GM19238 (cell line): Measurements from ENCODE around the gene OAS1.

Experiments used
- DNase-seq: peaks from one replicate; pipeline ENCODE4 v3.0.0; 2011; ENCODE audit warnings: low spot score; ENCODE audit not compliant: insufficient read length

Gene OAS1

DNA sequence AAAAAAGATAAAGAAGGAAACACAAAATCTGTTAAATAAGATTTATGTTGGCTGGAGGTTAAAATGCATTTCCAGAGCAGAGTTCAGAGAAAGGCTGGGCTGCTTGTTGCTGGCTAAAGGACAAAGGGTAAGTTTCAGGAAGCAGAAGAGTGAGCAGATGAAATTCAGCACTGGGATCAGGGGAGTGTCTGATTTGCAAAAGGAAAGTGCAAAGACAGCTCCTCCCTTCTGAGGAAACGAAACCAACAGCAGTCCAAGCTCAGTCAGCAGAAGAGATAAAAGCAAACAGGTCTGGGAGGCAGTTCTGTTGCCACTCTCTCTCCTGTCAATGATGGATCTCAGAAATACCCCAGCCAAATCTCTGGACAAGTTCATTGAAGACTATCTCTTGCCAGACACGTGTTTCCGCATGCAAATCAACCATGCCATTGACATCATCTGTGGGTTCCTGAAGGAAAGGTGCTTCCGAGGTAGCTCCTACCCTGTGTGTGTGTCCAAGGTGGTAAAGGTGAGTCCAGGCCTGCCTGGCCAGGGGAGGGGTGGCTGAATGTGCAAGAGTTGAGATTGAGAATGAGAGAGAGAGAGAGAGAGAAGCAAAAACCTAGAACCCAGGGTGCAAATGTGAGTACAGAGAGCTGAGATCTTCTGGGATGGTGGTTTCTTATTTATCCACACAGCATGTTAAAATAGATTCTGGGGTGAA is at the start of gene OAS1:
Gene OAS1 (plus strand): TSS at position 251 of the 703 bp plus-strand sequence. CDS start 78 bp downstream, at position 329.
- DNase-seq: peak; percentile 60

DNA sequence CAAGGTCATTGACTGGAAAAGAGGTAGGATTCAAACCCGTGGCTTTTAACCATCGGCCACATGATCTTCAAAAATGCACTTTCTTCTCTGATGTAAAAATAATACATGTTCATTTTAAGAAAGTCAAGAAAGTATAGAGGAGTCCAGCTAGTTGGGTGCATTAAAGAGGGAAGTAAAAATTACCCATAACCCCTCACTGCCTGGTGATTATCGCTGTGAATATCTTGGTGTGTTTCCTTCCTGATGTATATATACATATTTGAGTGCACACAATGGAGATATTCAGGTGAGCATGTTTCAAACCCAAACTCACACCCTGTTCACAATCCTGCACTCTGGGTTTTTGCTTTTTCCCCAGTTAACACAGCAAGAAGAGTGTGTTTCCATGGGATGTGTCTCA is 47.5 kb upstream of the OAS1 start:
- DNase-seq: no peak

DNA sequence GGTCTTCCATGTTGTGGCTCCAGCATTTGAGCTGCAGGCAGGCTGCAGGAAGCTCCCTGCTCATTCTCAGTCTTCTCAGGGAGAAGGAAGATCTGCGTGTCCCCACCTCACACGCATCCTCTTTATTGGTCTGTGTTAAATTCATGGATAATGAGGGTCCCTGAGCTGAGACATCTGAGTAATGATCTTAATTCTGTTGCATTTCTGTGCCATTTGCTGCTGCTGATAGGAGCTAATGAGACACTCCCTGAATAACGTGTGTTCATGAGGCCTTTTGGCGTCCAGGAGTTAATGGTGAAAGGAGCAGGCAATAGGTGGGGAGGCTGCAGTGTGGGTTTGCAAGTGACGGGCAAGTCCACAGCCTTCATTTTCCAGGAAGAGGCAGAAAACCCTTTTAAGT is 46.6 kb upstream of the OAS1 start:
- no peak for DNase-seq

DNA sequence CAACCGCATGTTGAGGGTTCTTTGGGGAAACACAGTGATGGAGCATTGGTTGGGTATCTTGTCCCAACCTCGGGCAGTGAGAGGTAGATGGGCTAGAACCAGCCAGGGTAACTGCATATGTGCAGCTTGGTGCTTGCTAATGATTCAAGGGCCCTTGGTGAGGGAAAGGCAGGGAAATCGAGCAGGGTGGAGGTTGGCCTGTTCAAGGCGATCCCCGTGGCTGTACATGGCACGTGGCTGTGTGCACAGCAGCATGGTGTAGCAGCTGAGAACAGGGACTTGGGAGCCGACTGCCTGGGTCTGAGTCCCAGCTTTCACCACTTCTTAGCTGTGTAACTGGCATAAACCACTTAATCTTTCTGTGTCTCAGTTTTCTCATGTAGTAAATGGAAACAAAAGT is 45.5 kb upstream of the OAS1 start:
- no peak for DNase-seq

DNA sequence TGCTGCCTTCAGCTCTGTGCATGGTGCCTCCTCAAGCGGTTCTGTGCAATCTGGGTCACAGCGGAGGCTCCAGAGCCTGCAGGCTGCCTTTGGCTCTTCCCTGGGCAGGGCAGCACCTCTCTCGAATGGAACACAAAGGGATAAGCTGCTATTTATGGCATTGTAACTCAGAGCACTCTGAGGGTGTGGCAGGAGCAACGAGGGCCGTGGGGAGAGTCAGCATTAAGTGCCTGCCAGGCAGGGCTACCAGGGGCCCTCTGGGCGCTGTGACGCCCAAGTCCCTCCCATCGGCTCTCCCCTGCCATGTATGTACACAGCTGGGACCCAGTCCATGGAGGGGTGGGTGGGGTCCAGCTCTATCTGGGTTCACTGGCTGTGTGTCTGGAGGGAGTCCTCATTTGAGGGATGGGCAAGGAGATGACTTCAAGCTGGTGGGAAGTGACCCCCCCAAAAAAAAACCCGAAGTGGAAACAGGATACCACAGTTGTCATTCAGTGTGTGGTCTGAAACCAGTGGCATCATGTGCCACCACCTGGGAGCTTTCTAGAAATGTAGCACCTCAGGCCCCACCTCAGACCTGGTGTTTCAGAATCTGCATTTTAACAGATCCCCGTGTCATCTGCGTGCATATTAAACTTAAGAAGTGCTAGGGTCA is 44.0 kb upstream of the OAS1 start:
- DNase-seq: no peak

DNA sequence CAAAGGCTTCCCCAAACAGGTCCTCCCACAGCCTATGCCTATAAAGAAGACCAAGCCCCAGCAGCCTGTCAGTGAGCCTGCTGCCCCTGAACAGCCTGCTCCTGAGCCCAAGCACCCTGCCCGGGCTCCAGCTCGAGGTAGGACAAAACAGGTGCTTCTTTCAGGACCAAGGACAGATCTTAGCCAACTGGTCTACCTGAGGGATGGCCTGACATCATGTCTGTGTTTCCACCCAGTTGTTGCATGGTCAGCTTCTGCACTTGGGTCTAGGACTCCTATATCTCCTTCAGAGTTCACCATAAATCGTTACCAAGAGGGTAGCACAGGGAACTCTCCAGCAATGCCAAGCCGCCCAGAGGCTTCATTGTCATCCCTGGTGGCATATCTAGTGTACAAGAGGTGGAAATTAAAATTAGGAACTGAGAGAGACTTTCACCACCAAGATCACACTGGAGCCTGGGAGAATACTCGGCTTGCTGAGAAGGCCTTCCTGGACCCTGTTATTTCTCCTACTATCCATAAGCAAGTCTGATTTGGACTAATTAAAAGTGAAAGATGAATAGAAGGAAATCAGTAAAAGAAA is 38.2 kb upstream of the OAS1 start:
- DNase-seq: no peak

DNA sequence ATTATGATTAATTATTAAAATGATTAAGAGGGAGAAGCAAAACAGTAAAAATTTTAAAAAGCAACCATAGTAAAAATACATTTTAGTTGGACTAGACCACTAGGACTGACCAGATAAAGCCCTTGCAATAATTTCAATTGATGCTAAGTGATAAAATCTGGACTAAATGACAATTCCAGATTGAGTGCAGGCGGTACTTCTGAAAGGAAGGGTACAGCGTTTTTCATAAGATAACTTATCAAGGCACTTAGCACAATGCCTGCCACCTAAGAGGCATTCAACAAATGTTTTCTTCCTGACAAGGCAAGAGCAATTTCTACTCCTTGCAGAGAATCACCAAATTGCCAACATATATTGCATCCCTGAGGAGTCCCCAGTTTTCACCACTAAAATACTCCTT is 37.7 kb upstream of the OAS1 start:
- no peak for DNase-seq

DNA sequence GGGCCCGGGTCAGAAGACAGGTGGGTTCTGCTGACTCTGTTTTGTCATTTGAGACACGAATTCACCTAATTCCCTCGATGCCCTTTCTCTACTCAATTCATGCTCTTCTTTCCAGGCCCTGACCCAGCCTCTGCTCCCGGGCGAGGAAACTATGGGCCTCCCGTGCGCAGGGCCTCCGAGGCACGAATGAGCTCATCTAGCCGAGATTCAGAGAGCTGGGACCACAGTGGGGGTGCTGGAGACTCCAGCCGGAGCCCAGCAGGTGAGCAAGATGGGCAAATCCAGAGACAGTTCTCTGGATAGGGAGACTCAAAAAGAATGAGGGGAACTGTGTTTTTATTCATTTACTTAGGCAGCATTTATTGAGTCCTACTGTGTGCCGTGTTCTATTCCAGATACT is 37.0 kb upstream of the OAS1 start:
- no peak for DNase-seq

DNA sequence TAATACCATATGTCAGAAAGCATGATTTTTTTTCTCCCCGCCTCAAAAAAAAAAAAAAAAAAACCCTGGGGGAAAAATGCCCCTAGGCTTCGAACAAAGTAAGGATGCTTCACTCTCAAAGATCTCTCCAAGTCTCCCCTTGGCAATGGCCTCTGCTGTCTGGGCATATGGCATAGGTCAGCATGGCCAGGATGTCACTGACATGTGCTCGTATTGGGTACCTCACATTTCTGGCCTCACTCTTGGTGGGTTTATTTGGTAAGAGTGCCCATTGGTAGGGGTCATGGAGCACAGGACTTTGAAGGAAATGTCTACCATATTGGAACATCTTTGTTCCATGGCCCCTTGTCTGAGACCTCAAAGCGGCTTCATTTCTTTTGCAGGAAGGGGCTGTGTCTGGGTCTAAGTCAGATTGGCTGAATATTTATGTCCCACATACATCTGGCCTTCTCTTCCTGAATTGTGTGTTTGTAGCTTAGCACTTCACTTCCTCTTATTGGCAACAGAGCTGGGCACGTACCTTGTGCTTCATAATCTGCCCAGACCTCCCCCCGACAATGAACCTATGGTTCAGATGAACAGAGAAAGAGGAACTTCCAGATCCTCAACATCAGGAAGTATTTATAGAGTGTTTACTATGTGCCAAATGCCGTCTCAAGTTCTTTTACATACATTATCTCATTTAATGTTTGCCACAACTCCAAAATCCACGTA is 36.3 kb upstream of the OAS1 start:
- DNase-seq: no peak

DNA sequence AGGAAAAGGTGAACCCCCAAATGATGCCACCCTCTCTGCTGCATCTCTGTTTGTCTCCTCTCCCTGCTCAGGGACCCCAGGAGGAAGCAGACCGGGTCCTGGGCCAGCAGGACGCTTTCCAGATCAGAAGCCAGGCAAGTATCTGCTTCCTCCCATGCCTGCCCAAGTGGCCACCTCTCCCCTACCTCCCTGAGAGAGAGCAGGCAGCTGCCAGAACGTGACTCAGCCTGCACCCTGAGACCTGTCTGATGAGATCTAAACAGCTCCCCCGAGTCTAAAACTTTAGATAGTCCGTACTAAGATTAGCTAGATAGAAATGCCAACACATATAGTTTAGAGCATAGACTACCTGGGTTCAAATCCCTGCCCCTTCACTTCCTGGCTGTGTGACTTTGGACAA is 31.2 kb upstream of the OAS1 start:
- no peak for DNase-seq

DNA sequence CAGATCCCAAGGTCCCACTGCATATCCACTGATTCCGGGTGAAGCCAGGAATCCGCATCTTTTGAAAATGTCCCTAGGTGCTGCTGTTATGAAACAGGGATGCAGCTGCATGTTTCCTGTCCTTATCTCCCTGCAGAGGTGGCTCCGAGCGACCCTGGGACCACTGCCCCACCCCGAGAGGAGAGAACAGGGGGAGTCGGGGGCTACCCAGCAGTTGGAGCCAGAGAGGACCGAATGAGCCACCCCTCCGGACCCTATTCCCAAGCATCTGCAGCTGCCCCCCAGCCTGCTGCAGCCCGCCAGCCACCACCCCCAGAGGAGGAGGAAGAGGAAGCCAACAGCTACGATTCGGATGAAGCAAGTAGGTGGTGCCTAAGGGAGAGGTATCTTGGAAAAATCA is 30.3 kb upstream of the OAS1 start:
- no peak for DNase-seq

DNA sequence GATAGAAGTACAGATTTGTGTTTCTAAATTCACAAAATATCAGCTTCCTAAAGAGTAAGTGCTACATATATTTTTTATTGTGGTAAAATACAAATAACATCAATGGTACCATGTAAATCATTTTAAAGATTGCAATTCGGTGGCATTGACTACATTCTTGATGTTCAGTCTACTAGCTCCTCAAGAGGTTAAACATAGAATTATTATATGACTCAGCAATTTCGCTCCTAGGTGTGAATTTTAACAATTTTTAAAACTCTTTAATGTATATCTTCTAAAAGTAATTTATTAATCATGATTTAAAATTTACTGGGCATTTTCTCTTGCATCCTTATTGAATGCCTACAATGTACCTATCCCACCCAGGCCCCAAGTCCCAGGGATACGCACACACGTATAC is 29.8 kb upstream of the OAS1 start:
- no peak for DNase-seq

DNA sequence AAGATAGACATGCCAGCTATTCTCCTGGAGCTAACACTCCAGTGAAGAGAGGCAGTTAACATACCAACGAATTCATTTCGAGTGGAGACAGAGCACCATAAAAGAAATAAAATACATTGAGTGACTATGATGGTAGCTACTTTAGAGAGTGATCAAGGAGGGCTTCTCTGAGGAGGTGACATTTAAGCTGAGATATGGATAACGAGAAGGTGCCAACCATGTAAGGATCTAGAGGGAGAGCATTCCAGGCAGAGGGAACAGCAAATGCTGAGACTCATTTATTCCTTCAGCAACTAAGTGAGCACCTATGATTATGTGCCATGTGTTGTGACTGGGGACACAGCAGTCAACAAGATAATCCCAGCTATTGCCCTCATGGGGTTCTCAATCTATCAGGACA is 28.3 kb upstream of the OAS1 start:
- no peak for DNase-seq

DNA sequence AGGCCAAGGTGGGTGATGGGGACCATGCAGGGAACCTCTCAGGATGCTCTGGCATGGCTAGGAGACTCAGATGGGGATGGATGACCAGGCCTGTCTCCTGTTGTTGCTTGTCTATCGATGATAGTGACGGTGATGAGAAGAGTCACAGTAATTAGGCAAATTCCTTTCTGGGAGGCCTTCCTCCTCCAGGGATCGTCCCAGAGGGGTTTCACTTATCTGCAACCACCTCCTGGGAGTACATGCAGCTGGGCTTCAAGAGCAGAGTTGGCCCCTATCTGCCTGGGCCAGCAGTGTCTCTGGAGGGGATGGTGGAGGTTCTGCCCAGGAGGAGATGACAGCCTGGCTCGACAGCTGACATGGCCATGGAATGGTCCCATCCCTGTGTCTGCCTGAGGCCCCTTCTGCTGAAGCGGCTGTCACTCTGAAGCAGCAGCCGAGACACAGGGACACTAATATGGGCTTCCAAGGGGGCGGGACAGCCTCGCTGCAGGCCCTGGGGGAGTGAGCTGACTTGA is 27.5 kb upstream of the OAS1 start:
- no peak for DNase-seq

DNA sequence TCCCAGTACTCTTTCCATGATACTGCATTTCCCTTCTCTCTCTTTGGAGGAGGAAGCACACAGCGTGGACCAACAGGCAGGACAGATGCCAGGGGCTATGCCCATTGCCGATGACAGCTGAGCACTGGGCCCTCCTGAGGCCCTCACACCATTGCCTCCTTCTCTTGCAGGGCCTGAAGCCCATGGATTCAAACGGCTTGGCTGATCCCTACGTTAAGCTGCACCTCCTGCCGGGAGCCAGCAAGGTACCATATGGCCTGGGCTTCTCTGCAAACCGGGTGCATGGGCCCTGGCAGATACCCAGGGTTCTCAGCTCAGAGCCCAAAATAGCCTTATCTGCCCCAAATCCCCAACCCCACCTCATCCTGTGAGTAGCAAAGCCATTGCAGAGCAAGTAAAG is 25.2 kb upstream of the OAS1 start:
- DNase-seq: no peak

DNA sequence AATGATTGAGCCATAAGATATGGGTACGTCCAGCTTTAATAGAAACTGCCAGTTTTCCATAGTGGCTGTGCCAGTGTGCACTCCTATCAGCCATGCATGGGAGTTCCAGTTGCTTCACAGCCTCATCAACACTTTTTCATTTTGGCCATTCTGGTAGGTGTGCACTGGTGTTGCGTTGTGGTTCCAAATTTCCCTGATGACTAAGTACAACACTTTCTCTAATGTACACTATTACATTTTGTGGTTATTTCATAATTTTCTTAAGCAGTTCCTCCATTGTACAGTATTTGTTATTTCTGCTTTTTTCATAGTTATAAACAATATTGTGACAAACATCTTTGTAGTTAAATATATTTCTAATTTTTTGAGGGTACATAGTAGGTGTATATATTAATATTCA is 21.5 kb upstream of the OAS1 start:
- no peak for DNase-seq

DNA sequence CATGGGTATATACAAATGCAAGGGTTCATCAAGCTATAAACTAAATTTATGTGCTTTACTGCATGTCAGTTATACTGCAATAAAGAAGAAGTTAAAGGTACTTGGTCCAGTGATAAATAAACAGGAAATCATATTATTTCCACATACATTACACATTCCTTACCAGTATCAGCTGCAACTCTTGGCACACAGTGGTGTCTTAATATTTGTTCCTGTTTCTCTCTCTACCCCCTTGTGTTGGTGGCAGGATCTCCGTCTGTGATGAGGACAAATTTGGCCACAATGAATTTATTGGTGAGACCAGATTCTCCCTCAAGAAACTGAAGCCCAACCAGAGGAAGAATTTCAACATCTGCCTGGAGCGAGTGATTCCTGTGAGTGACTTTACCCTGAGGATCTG is 19.2 kb upstream of the OAS1 start:
- DNase-seq: no peak

DNA sequence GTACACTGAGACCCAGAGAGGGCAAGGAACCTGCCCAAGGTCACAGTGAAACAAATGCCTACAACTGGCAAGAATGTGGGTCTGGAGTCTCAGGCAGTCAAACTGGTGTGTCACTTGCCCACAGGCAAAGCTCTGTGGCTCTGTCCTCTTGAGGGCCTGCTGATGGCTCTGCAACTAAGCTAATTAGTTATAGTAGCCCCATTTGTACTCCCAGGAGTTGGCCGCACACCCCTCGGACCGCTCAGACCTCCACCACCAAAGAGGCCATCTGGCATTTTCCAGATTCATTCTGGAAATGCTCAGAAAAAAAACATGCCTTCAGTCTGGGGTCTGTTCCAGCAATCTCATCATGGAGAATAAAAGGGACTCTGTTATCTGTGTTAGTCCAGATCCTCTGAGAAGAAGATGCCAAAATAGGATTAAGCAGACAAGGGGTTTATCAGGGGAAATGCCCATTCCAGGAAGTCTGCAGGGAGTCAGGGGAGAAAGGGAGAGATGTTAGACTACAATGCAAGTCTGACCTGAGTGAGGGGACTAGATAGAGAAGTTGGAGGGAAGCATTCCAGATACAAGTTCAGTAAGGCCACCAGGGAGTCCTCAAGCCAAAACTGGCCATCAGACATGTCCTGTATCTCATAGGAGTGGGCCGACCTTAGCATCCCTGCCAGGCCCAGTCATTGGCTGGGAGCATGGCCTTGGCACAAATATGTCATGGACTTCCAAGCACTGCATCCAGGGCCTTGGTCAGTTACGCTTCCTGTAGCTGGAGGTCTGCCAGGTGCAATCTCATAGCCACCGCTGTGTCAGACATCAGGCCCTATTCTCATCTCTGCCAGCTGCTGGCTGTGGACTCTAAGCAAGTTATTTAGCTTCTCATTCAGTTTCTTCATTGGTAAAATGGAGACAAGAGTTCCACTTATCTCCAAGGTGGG is 15.4 kb upstream of the OAS1 start:
- DNase-seq: no peak

DNA sequence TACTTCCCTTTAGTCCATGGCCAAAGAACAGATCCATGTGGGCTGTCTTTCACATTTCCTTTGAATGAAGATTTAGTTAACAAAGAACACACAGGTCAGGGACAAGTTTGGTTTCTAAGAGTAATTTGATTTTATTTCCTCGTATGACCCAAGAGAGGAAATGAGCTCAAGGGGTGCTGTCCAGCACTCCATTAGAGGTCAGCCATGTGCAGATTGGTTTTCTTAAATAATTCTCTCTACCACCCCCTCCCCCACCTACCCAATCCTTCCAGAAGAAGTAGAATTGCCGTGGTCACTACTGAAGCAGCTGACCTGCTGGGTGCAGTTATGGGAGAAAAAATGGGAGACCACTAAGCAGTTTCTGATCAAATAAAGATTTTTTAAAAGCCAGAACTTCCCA is 13.9 kb upstream of the OAS1 start:
- DNase-seq: no peak

DNA sequence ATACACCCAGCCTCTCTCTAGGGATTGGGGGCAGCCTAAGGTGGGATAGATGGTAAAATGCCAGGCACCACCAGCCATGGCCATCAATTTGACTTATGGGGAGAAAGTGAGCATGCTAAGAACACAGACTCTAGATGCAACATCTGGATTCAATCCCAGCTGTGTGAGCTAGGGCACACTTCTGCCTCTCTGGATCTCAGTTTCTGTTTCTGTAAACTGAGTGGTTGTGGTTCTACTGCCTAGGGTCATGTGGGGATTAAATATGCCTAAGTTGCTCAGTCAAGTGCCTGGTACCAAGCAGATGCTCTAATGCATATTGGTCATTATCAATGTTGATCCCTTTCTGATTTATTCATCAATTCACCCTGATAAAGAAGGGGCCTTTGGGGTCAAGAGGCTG is 12.6 kb upstream of the OAS1 start:
- DNase-seq: peak; percentile 18

DNA sequence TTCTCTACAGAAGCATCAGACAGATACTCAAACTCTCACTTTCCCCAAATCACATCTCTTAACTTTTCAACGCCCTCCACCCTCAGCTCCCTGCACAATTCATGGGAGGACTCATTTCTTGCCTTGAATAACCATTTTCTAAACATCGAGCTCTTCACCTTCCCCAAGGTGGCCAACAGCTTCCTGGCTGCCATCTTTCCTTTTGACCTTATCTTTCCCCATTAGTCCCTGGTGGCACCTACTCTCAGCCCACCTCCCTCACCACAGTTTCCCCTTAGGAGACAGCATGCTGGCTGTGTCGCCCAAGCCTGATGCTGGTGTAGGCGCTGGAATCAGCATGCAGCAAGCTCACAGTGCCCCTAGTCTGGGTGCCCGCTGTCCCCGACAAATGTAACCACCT is 8.4 kb upstream of the OAS1 start:
- DNase-seq: no peak
